ENCODE data around the gene SH3BP2.

- TF ChIP-seq CTCF (conservative IDR thresholded peaks at IDR 0.05; ENCODE audit: low read depth, low read length) (no peak), EZH2 (IDR thresholded peaks at IDR 0.05; ENCODE audit: low read length, unreplicated experiment) (no peak), EZH2phosphoT487 (IDR thresholded peaks at IDR 0.05; ENCODE audit: borderline replicate concordance, low read length) (no peak)
Observed at GRCh38 chr4:2856266-2856665, 63.4 kb downstream of the SH3BP2 start.

All from PC-3 (cell line).